GM12873 (cell line): ENCODE results near the gene RAPGEF3.

ENCODE experiments used
- CTCF ChIP-seq: IDR thresholded peaks from 2 replicates; pipeline ENCODE4 v1.5.1; 2012; ENCODE audit warnings: low read depth, mild to moderate bottlenecking, moderate library complexity, low read length, control low read depth; ENCODE audit not compliant: insufficient read depth; ENCODE audit errors: missing control alignments

The RAPGEF3 gene

GRCh38 chr12:47789712-47790489 is 31.2 kb upstream of the RAPGEF3 start:
- no peak for TF ChIP-seq CTCF

DNA sequence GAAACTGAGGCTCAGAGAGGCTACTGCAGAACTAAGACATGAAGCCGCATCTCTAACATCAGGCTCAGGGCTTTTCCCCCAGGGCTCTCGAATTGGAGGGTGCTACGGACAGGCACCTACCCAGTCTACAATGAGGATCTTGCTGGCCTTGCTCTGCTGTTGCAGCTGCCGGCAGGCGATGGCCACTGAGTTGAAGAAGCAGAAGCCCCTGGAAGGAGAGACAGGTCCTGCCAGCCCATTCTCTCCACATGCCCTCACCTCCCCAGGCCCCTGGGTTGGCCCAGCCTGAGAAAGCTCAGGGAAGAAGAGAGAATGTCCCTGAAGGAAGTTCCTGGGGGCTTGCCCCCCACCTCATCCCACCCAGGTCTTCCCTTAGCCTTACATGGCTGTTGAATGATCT is 30.5 kb upstream of the RAPGEF3 start:
- no peak for TF ChIP-seq CTCF

- no peak for TF ChIP-seq CTCF
Measured at GRCh38 chr12:47787596-47788319, 29.1 kb upstream of the RAPGEF3 start.

DNA sequence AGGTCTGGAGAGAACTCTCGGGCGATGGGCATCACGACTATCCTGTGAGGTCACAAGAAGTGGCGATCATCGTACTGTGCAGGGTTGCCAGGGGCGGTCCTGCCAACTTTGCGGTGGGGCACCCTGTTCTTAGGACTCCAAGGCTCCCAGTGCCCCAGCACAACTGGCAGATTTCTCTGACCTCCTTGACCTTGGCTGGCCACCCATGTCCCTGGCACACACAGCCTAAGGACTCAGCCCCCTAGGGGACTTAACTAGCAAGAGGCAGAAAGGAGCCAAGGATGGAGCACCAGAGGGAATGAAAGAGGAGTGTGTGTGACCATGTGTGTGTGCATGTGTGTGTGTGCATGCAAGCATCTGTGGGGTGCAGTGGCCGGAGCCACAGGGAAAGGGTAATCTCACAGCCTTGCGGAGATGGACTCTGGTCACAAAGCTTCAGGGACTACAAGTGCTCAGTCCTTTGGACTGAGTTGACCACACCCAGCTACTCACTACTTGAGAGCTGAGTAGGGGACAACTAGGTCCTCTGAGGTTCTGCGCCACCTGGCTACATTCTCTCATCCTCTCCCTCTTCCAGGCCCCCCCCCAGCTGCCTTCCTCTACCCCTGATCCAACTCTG is 28.1 kb upstream of the RAPGEF3 start:
- TF ChIP-seq CTCF = no peak

DNA sequence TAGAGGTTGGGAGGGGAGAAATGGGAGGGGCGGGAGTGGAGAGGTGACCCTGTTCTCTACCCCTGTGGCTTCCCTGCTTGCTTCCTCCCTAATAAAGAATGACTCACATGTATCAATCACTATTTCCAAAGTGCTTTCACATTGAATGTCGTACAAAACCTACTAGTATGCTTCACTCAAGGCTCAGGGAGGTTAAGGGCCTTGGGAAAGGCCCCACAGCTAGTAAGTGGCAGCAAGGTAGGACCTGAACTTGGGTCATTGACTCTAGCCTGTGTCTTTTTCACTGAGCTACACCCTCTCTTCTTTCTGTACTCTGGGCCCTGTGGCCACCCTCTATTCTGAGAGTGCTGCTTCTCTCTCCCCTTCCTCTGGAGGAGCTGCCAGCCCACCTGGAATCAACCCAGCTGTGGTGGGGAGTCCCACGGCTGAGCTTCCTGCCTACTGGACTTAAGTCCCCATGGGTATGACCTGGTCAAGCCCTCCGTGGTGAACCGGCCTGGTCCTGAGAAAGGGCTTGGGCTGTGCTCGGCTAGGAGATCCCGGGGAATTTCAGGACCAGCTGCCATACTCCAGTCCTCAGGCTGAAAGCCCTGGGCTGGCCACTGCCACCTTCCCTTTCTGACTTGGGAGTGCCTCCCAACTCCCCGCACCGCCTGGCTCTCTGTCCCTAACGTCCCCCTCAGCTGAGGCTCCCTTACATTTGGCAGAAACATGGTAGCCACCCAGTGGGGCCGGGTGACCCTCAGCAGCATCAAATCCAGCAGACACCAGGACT is 27.4 kb upstream of the RAPGEF3 start:
- no peak for TF ChIP-seq CTCF

- TF ChIP-seq CTCF = no peak
Measured at GRCh38 chr12:47785036-47785886, 26.6 kb upstream of the RAPGEF3 start.
